ENCODE measurements around the gene SFTPB.

Gene SFTPB

GRCh38 chr2:85704800-85705679 is 37.0 kb upstream of the SFTPB start:
- no peak for TF ChIP-seq CTCF (IDR thresholded peaks at IDR 0.05; ENCODE audit: insufficient read depth, low read length, missing control alignments)
- ChIA-PET CTCF (interaction anchor here (0.6 to 25.5 kb wide), 10 partner anchors 7 to 122 kb away, joined by 3 to 915 read pairs (median 20); partner anchors contain the start of gene GNLY), POLR2A (no interaction called here)
- DNase-seq (ENCODE audit: low read depth, low spot score) = no peak
- H3K4me3 ChIP-seq (ENCODE audit: low read depth, low read length) = no peak overlapping the region

GRCh38 chr2:85704038-85704437 is 36.0 kb upstream of the SFTPB start:
- no peak for TF ChIP-seq CTCF (IDR thresholded peaks at IDR 0.05; ENCODE audit: insufficient read depth, low read length, missing control alignments)
- ChIA-PET CTCF (interaction anchor here (0.6 to 25.5 kb wide), 8 partner anchors 11 to 123 kb away, joined by 3 to 915 read pairs (median 20); partner anchors contain the start of gene GNLY), POLR2A (no interaction called here)
- no peak for DNase-seq (ENCODE audit: low read depth, low spot score)
- no peak overlapping the region for H3K4me3 ChIP-seq (ENCODE audit: low read depth, low read length)

GRCh38 chr2:85703329-85703728 is 35.3 kb upstream of the SFTPB start:
- POLR2A ChIA-PET = no interaction called here
- CTCF ChIA-PET = interaction anchor here (0.6 to 25.5 kb wide), 6 partner anchors 17 to 112 kb away, joined by 3 to 915 read pairs (median 108); no protein-coding TSS in a partner anchor
- H3K4me3 ChIP-seq (ENCODE audit: low read depth, low read length) = no peak overlapping the region
- no peak for DNase-seq (ENCODE audit: low read depth, low spot score)
- TF ChIP-seq CTCF (IDR thresholded peaks at IDR 0.05; ENCODE audit: insufficient read depth, low read length, missing control alignments) = no peak

GRCh38 chr2:85702800-85703199 is 34.8 kb upstream of the SFTPB start:
- no peak overlapping the region for H3K4me3 ChIP-seq (ENCODE audit: low read depth, low read length)
- TF ChIP-seq CTCF (IDR thresholded peaks at IDR 0.05; ENCODE audit: insufficient read depth, low read length, missing control alignments) = no peak
- DNase-seq (ENCODE audit: low read depth, low spot score) = no peak
- ChIA-PET POLR2A (no interaction called here), CTCF (interaction anchor here (2.8 to 25.5 kb wide), 5 partner anchors 18 to 112 kb away, joined by 9 to 915 read pairs (median 207); no protein-coding TSS in a partner anchor)

- ChIA-PET CTCF (interaction anchor here (0.8 to 25.5 kb wide), 4 partner anchors 18 to 58 kb away, joined by 3 to 915 read pairs (median 214); no protein-coding TSS in a partner anchor), POLR2A (no interaction called here)
- no peak overlapping the region for H3K4me3 ChIP-seq (ENCODE audit: low read depth, low read length)
- DNase-seq (ENCODE audit: low read depth, low spot score) = no peak
- TF ChIP-seq CTCF (IDR thresholded peaks at IDR 0.05; ENCODE audit: insufficient read depth, low read length, missing control alignments) = no peak
These were observed 34.2 kb upstream of the SFTPB start for GRCh38 chr2:85702172-85702571.

- no peak overlapping the region for H3K4me3 ChIP-seq (ENCODE audit: low read depth, low read length)
- no peak for DNase-seq (ENCODE audit: low read depth, low spot score)
- no peak for TF ChIP-seq CTCF (IDR thresholded peaks at IDR 0.05; ENCODE audit: insufficient read depth, low read length, missing control alignments)
- CTCF ChIA-PET = interaction anchor here (0.7 to 4.9 kb wide), 4 partner anchors 8 to 50 kb away, joined by 4 to 47 read pairs (median 26); no protein-coding TSS in a partner anchor
- POLR2A ChIA-PET = no interaction called here
These were observed 31.3 kb upstream of the SFTPB start for GRCh38 chr2:85699325-85699724.

All from AG04449 (cell line).